ENCODE results near the gene CNOT1.

DNA sequence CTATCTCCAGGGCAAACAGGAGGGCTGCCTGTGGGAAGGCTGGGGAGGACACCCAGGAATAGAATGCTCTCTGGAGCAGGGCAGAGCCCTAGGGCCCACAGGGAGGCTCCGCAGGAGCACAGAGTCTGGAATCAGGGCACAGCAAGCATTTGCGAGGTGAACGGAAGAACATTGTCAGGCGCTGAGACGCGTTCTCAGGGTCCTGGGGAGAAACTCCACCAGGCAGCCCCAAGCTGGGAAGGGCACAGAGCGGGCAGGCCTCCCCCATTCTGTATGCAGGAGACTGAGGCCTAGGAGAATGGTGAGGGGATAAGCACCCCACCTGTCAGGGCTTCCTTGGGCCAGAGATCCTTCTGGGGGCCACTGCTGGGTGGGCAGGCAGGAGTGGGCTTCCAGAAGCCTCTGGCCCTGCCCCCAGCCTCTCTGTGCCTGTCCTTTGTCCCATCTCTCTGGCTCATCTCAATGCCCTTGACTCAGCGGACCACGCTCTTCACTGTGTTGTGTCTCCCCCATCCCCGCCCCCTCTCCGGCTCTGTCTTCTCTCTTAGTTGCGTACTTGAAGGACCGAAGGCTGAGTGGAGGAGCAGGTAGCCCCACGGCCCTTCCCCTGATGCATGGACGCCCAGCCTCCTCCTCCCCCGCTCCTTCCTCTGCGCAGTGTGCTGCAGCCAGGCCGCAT is 119.4 kb downstream of the CNOT1 start:
- TF ChIP-seq, protein P1, sequence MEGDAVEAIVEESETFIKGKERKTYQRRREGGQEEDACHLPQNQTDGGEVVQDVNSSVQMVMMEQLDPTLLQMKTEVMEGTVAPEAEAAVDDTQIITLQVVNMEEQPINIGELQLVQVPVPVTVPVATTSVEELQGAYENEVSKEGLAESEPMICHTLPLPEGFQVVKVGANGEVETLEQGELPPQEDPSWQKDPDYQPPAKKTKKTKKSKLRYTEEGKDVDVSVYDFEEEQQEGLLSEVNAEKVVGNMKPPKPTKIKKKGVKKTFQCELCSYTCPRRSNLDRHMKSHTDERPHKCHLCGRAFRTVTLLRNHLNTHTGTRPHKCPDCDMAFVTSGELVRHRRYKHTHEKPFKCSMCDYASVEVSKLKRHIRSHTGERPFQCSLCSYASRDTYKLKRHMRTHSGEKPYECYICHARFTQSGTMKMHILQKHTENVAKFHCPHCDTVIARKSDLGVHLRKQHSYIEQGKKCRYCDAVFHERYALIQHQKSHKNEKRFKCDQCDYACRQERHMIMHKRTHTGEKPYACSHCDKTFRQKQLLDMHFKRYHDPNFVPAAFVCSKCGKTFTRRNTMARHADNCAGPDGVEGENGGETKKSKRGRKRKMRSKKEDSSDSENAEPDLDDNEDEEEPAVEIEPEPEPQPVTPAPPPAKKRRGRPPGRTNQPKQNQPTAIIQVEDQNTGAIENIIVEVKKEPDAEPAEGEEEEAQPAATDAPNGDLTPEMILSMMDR (IDR thresholded peaks at IDR 0.05 in 8 of 11, conservative IDR thresholded peaks at IDR 0.05 in 3 of 11), result no peak
- TF ChIP-seq POLR2AphosphoS5 (IDR thresholded peaks at IDR 0.05), result peak in 1 of 3 donors; percentile 9

Measured in spleen (tissue), 7 donors.